Panc1 (cell line): Measurements from ENCODE around the gene AQP11. TPM values are rescaled to one million over a fixed set of nuclear protein-coding genes. Genes with fewer than 3 reads are reported as not detected.

Source experiments
- ATAC-seq: fragments of 200-7000 bp; cut with Tn5 transposase; 2 replicates; pipeline ENCODE4 v1.9.1; 2020; ENCODE audit warnings: mild to moderate bottlenecking, moderate library complexity
- BruUV-seq: library from RNA; stranded (reverse); fragments of 400-500 nt; replicated peaks from 2 replicates; lab custom pipeline; 2021; lab: Mats Ljungman, UMichigan
- CTCF ChIA-PET: fragments of 300-600 bp; sonication (Branson Sonifier 250); formaldehyde crosslinking; loops from one replicate; lab custom pipeline; 2022; ENCODE audit warnings: antibody characterized with exemption; lab: Charles Lee
- POLR2A ChIA-PET: fragments of 300-600 bp; sonication (Branson Sonifier 250); formaldehyde crosslinking; loops from one replicate; lab custom pipeline; 2022; ENCODE audit warnings: antibody characterized with exemption; lab: Charles Lee
- DNase-seq: peaks from one replicate; pipeline ENCODE4 v3.0.0-alpha.2; 2010; ENCODE audit warnings: low read depth, low spot score
- H3K27ac ChIP-seq: 2 replicates; pipeline ENCODE4 v1.5.1; 2011; ENCODE audit warnings: mild to moderate bottlenecking, low read length, inconsistent platforms
- H3K27me3 ChIP-seq: fragments of 200-500 bp; sonication (Bioruptor generic); 2 replicates; pipeline ENCODE4 v1.6.0; 2014; ENCODE audit warnings: low read length, inconsistent platforms; ENCODE audit not compliant: control insufficient read depth, insufficient read depth
- H3K36me3 ChIP-seq: fragments of 200-500 bp; sonication (Bioruptor generic); 2 replicates; pipeline ENCODE4 v1.5.1; 2014; ENCODE audit warnings: inconsistent platforms, mild to moderate bottlenecking, low read length, moderate library complexity; ENCODE audit not compliant: control insufficient read depth, insufficient read depth
- H3K4me1 ChIP-seq: 2 replicates; pipeline ENCODE4 v1.5.1; 2011; ENCODE audit warnings: inconsistent platforms, mild to moderate bottlenecking, low read length, moderate library complexity; ENCODE audit not compliant: control insufficient read depth, insufficient read depth
- H3K4me3 ChIP-seq, 2 experiments: 2 replicates each; pipeline ENCODE4 v1.5.1; 2011 to 2012; ENCODE audit warnings: low read depth in 2 of 2, low read length in 2 of 2, mild to moderate bottlenecking in 2 of 2, inconsistent platforms in 1 of 2, moderate library complexity in 1 of 2
- H3K9me3 ChIP-seq: fragments of 200-500 bp; sonication (Bioruptor generic); 2 replicates; pipeline ENCODE4 v1.5.1; 2014; ENCODE audit warnings: low read depth, mild to moderate bottlenecking, inconsistent platforms, low read length, moderate library complexity; ENCODE audit not compliant: control insufficient read depth, insufficient read depth
- CTCF ChIP-seq: fragments of 450-650 bp; IDR thresholded peaks from 2 replicates; pipeline ENCODE4 v1.5.1; 2017; ENCODE audit warnings: mild to moderate bottlenecking
- POLR2AphosphoS5 ChIP-seq: IDR thresholded peaks from 2 replicates; pipeline ENCODE4 v1.6.1; 2012; ENCODE audit warnings: mild to moderate bottlenecking, low read depth, low read length, moderate library complexity
- REST ChIP-seq, 2 experiments: IDR thresholded peaks; 2 replicates each; pipeline ENCODE4 v1.6.1; 2011 to 2012; ENCODE audit warnings: low read depth in 2 of 2, control low read depth in 1 of 2, low read length in 1 of 2, mild to moderate bottlenecking in 1 of 2, moderate library complexity in 1 of 2; ENCODE audit not compliant: insufficient read depth in 1 of 2
- SIN3A ChIP-seq: IDR thresholded peaks from 2 replicates; pipeline ENCODE4 v1.6.1; 2012; ENCODE audit warnings: low read depth, mild to moderate bottlenecking, low read length, moderate library complexity, borderline replicate concordance; ENCODE audit not compliant: insufficient read depth
- TCF7L2 ChIP-seq: IDR thresholded peaks from 2 replicates; pipeline ENCODE4 v1.6.1; 2011; ENCODE audit warnings: mild to moderate bottlenecking, low read depth, low read length, inconsistent platforms
- in situ Hi-C: cut with HindIII; loops from 2 replicates; pipeline ENCODE4 v1.10.0; 2016; ENCODE audit warnings: low sequenced_read_pairs, low pct_unique_long_range_greater_than_20kb
- intact Hi-C: fragments of 100-400 bp; cut with micrococcal nuclease; formaldehyde crosslinking; loops from one replicate; pipeline ENCODE4 v1.10.0; 2022; ENCODE audit not compliant: unreplicated experiment
- total RNA-seq: library from RNA; stranded (reverse); gene quantifications from one replicate; pipeline ENCODE4 v1.2.1, GENCODE V29; 2021; ENCODE audit not compliant: unreplicated experiment

The AQP11 gene
- total RNA-seq, 1 experiment from 2014 or later = 2.3 TPM

- H3K4me3 ChIP-seq = no peak overlapping the region
- TF ChIP-seq CTCF = no peak
- no peak for TF ChIP-seq REST (IDR thresholded peaks at IDR 0.05; ENCODE audit: insufficient read depth in 1 of 2, low read depth in 2 of 2, low read length in 1 of 2)
- TF ChIP-seq POLR2AphosphoS5 = no peak
- TF ChIP-seq TCF7L2 = no peak
- no peak for TF ChIP-seq SIN3A
- no peak for ATAC-seq
- in situ Hi-C loops = no loop called here
- H3K4me1 ChIP-seq = peaks cover 4% of the 10 kb centered on the region
- no peaks in the 10 kb centered on the region for H3K27me3 ChIP-seq
- intact Hi-C loops = no loop called here
- no peak overlapping the region for H3K27ac ChIP-seq
- POLR2A ChIA-PET = no interaction called here
- no peaks in the 10 kb centered on the region for H3K9me3 ChIP-seq
- BruUV-seq = no TSS peak
- CTCF ChIA-PET = no interaction called here
- no peaks in the 10 kb centered on the region for H3K36me3 ChIP-seq
- DNase-seq = no peak
Observed at GRCh38 chr11:77592727-77593126, 3.0 kb downstream of the AQP11 start.

GRCh38 chr11:77593883-77594282 lies 4.1 kb downstream of the AQP11 start:
- in situ Hi-C loops = no loop called here
- ATAC-seq = no peak
- DNase-seq = no peak
- ChIA-PET CTCF (interaction anchor here (0.7 kb wide), 1 partner anchor 77 kb away, joined by 3 read pairs; no protein-coding TSS in a partner anchor), POLR2A (interaction anchor here (0.6 kb wide), 1 partner anchor 282 kb away, joined by 3 read pairs; no protein-coding TSS in a partner anchor)
- H3K36me3 ChIP-seq = no peaks in the 10 kb centered on the region
- TF ChIP-seq TCF7L2 (no peak), CTCF (no peak), SIN3A (no peak), POLR2AphosphoS5 (no peak), REST (IDR thresholded peaks at IDR 0.05; ENCODE audit: insufficient read depth in 1 of 2, low read depth in 2 of 2, low read length in 1 of 2) (no peak)
- BruUV-seq = no TSS peak
- no peaks in the 10 kb centered on the region for H3K9me3 ChIP-seq
- intact Hi-C loops = no loop called here
- H3K4me3 ChIP-seq = no peak overlapping the region
- H3K27ac ChIP-seq = no peak overlapping the region
- peaks cover 4% of the 10 kb centered on the region for H3K4me1 ChIP-seq
- H3K27me3 ChIP-seq = no peaks in the 10 kb centered on the region
